ENCODE measurements around the gene FANCE.

Gene FANCE, protein sequence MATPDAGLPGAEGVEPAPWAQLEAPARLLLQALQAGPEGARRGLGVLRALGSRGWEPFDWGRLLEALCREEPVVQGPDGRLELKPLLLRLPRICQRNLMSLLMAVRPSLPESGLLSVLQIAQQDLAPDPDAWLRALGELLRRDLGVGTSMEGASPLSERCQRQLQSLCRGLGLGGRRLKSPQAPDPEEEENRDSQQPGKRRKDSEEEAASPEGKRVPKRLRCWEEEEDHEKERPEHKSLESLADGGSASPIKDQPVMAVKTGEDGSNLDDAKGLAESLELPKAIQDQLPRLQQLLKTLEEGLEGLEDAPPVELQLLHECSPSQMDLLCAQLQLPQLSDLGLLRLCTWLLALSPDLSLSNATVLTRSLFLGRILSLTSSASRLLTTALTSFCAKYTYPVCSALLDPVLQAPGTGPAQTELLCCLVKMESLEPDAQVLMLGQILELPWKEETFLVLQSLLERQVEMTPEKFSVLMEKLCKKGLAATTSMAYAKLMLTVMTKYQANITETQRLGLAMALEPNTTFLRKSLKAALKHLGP

DNA sequence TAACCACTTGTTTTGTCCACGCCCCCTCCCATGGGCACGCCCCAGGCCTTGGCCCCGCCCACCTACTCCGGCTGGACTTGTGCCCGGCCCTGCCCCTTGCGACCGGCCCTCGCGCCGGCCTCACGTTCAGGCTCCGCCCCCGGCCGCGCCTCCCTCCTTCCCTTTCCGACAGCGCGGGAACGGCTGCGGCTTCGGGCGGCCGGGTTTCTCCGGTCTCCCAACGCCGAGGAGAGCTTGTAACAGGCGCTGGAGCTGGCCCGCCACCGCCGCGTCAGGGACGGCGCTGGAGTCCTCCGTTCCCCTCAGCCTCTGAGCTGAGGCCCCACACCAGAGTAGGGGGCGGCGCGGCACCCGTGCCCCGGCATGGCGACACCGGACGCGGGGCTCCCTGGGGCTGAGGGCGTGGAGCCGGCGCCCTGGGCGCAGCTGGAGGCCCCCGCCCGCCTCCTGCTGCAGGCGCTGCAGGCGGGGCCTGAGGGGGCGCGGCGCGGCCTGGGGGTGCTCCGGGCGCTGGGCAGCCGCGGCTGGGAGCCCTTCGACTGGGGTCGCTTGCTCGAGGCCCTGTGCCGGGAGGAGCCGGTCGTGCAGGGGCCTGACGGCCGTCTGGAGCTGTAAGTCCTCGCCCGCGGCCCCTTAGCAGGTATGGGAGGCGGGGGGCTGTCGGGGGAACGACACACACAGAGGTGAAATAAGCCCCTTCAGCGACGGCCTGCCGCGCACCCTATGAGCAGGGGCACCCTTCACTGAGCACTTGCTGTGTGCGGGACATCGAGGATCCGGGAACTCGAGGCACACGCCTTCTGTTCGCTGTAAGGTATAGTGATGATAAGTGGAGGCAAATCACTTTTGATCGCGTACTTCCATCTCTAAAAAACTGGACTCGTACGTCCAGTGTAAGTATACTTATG is at the start of gene FANCE:
Gene FANCE, plus strand, starts transcription at position 156 of the 908 bp plus-strand sequence. Its CDS starts 208 bp downstream, at position 364.
- peak; percentile 75 for DNase-seq

DNA sequence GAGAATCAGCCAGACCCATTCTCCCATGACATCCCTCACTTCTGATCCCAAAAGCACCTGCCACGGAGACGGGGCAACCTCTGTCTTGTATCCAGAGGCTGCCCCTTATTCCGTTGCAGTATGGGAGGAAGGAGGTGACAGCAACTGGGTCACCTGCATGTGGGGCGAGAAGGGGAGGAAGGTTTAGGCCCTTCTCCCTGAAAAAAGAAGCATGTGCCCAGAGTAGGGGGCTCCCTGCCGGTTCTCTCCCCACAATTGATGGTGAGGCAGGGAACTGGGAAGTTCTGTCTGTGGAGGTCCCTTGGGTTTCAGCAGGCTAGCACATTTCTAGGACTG is 49.3 kb upstream of the FANCE start:
- DNase-seq = no peak

- DNase-seq = no peak
Observed at GRCh38 chr6:35403544-35404442, 48.3 kb upstream of the FANCE start.

DNA sequence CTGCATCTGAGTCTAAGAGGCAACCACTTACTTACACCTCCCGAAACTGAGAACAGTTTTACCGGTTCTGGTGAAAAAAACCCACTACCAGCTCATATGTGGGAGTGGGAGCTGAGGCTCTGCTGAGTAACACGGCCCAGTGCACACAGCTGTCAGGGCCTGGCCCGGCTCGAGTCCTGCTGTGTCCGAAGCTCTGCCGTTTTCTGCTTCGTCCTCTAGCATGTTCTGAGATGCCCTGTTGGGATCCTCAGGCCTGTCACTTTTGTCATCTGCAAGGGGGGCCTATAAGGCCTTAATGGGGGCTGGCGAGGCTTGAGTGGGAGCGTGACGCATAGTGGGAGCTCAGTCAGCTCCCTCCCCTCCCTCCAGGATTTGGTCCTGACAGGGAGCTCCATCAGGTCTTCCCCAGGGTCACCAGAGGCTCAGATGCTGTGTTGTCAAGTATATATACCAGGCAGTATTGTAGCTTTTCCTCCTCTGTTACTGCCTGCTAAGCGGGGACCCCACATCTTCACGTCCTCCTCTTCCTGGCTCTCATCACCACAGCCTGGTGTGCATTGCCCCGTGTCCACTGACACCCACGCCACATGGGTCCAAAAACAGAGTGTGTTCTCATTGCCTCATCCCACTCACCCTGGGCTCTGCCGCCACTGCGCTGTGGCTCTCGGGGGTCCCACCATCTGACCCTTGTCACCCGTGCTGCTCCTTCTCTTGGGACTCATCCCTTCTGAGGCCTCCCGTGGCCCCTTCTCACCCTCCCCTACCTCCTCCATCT is 45.2 kb upstream of the FANCE start:
- DNase-seq = no peak

- DNase-seq = no peak
Observed at GRCh38 chr6:35409245-35409644, 42.9 kb upstream of the FANCE start.

GRCh38 chr6:35410131-35410530 is 42.0 kb upstream of the FANCE start:
- no peak for DNase-seq

DNA sequence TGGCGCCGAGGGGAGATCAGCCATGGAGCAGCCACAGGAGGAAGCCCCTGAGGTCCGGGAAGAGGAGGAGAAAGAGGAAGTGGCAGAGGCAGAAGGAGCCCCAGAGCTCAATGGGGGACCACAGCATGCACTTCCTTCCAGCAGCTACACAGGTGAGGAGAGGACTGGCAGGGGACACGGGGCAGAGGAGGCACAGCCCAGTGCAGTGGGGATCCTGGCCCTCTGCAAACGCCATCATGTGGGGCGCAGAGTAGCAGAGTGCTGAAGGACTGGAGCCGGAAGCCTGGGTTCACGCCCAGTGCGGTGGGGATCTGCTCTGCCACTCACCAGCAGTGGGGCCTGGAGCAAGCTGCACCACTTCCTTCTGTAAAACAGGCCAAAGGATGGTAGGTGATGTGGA is 41.1 kb upstream of the FANCE start:
- DNase-seq = no peak

DNA sequence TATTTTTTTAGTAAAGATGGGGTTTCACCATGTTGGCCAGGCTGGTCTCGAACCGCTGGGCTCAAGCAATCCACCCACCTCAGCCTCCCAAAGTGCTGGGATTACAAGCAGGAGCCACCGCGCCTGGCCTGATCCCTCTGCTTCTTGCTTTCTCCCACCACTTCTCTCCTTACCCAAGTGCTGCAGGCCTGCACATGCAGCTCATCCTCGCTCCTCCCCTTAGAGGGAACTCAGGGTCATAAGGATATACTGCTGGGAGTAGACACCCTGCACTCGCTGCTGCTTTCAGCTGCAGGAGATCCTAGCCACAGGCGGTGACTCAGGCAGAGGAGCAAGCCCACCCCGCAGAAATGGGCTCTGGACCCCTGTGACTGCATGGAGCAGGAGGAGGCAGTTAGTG is 40.0 kb upstream of the FANCE start:
- no peak for DNase-seq

- no peak for DNase-seq
Observed at GRCh38 chr6:35413911-35414310, 38.2 kb upstream of the FANCE start.

- DNase-seq = no peak
Observed at GRCh38 chr6:35415065-35415891, 36.9 kb upstream of the FANCE start.

DNA sequence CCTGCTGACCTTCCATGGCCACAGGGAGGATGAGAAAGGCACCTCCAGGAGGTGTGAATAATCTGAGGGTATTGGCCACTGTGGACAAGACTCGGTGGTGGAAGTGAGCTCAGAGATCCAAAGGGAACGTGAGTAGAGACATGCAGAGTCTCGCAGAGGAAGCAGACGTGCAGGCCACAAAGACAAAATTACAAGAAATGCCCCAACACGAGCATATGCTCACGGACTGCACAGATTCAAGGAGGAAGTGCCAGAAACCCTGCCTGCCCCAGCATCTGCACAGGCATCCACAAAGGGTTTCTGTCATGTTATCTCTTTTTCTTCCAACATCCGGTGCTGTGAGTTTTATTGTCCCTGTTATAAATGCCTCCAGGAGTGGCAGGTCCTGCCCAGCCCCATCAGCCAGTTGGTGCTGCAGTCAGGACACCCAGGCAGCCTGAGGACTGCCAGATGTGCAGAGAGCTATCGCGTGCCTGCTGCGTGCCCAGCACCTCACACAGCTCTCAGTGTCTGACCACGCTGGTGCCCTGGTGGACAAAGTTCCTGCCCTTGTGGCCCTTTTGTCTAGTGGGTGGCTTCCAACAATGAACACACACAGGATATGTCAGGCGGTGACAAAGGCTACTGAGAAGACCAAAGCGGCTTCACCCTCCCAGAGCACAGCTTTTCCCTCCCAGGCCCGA is 34.0 kb upstream of the FANCE start:
- no peak for DNase-seq

DNA sequence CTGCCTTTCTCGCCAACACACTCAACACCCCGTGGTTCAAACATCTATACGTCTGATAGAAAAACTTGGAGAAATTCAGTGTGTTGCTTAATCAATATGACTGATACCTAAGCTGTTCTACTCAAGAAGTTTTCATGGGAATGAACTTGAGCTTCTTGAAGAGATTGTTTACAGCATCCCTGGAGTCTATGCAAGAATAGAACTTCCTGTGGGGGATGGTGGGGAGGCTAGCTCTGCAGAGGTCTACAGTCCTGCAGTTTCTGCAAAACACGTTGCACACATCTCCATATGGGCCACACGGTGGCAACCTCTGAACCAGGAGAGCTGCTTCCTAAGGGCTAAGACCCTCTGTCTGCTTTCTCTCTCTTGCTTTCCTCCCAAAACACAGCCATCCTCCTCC is 32.7 kb upstream of the FANCE start:
- no peak for DNase-seq

DNA sequence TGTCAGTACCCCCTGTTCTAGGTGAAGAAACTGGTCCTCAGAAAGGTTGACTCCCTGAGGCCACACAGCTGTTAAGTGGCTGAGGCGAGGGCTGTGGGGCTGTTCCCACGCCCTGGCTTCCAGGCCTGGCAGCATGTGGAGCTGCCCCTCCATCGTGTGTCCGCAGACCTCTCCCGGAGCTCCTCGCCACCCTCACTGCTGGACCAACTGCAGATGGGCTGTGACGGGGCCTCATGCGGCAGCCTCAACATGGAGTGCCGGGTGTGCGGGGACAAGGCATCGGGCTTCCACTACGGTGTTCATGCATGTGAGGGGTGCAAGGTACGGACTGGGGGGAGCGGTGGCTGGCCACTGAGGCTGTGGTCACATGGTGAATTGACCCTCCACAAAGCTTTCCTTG is 32.2 kb upstream of the FANCE start:
- DNase-seq = no peak

- DNase-seq = no peak
Observed at GRCh38 chr6:35425284-35425683, 26.9 kb upstream of the FANCE start.

DNA sequence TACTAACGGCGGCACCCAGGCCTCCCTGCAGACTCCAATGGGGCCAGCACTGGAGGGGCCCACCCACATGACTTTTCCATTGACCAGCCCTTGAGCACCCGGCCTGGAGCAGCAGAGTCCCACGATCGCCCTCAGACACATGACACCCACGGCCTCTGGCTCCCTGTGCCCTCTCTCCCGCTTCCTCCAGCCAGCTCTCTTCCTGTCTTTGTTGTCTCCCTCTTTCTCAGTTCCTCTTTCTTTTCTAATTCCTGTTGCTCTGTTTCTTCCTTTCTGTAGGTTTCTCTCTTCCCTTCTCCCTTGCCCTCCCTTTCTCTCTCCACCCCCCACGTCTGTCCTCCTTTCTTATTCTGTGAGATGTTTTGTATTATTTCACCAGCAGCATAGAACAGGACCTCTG is 26.1 kb upstream of the FANCE start:
- DNase-seq = no peak

DNA sequence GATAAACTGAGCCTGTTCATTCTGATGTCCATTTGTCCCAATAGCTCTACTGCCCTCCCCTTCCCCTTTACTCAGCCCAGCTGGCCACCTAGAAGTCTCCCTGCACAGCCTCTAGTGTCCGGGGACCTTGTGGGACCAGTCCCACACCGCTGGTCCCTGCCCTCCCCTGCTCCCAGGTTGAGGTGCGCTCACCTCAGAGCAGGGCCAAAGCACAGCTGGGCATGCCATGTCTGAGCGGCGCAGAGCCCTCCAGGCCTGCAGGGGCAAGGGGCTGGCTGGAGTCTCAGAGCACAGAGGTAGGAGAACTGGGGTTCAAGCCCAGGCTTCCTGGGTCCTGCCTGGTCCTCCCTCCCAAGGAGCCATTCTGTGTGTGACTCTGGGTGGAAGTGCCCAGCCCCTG is 24.7 kb upstream of the FANCE start:
- DNase-seq = no peak

GRCh38 chr6:35427851-35428321 is 24.3 kb upstream of the FANCE start:
- DNase-seq = no peak

- no peak for DNase-seq
Observed at GRCh38 chr6:35428421-35429149, 23.6 kb upstream of the FANCE start.

- no peak for DNase-seq
Observed at GRCh38 chr6:35429463-35429862, 22.7 kb upstream of the FANCE start.

DNA sequence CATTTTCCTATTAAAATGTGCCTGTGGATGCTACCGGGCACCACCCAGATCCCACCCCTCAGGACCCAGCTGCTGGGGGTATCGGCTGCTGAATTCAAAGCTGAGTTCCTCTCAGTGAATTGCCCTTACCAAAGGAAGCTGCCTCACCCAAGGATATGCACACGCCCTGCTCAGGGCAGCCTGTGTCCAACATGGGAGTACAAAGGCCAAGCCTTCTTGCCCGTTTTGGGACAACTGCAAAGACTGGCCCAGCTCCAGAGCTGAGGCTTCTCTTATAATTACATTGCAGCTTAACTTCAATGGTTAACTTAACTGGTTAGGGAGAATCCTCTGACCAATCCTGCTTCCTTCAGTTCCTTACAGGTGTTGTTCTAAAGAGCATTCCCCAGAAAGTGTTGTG is 19.8 kb upstream of the FANCE start:
- no peak for DNase-seq

Measured in NCI-H1048 (cell line).